GM19324 (cell line): ENCODE results near the gene GPATCH11.
A peak's percentile ranks its signal among the peaks of the same experiment; 100 is the strongest.

Source experiments
- ATAC-seq: cut with Tn5 transposase; IDR thresholded peaks from one replicate; pipeline ENCODE4 v1.9.1; 2021; ENCODE audit warnings: mild to moderate bottlenecking, moderate library complexity; ENCODE audit not compliant: unreplicated experiment, low FRiP score

GPATCH11 gene

DNA sequence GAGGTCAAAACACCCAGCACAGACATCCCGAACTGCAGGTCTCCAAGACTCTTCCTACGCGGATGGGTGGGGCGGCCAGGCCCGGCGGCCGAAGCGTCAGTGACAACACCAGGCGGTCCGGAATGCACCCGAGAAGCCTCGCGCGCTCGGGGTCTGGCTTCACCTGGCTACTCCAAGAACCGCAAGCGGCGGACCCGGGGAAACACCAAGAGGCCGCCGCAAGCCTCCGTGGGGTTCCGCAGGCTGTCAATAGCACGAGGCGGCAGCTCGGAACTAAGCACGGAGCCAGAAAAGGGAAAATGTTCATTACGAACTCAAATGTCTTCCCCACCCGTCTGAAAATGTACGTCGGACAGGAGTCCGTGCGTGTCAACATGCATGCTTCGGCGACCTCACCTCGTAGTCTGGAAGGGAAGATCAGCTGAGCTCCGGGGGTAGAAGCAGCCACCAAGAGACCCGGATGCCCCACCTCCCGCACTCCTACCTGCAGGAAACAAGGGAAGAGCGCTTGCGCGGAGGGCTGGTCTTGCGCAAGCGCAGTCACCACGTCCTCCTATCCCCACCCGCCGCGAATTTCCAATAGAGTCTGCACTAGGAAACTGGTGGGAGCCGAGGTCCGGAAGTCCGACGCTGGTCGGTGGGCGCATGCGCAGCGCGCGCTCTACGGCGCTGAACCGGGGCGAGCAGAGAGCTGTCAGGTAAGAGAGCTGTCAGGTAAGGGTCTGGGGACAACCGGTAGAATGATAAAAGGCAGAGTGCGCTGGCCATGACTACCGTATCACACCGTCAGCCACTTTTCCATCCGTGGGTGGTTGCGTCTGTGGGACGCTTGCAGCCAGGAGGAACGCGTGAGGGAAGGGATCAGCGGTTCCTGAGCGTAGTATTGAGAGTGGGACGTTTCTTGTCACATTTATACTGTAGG is at the start of gene GPATCH11, which contains the start of gene HEATR5B:
Gene GPATCH11, plus strand, starts transcription at position 646 of the 922 bp plus-strand sequence. CDS start 3,864 bp downstream, outside the sequence.
Gene HEATR5B, minus strand, starts transcription at position 500 of the 922 bp plus-strand sequence. CDS start 958 bp downstream, outside the sequence.
- ATAC-seq = peak; percentile 91

DNA sequence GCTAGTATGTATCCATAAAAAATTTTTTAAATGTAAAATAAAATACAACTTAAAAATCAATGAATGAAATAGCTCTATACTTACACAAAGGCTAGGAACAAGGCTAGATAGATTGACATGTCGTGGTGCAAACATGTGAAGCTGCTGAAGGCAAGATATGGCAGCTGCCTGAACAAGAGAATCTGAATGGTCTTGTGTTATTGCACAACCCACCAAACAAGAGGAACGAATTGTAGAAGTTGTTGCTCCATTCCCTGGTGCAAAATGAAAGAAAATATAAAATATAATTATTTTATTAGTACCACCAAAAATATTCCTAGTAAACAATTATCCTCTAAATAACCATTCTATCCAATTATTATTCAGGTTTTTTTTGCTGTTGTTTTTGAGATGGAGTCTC is 46.5 kb upstream of the GPATCH11 start:
- ATAC-seq = no peak

DNA sequence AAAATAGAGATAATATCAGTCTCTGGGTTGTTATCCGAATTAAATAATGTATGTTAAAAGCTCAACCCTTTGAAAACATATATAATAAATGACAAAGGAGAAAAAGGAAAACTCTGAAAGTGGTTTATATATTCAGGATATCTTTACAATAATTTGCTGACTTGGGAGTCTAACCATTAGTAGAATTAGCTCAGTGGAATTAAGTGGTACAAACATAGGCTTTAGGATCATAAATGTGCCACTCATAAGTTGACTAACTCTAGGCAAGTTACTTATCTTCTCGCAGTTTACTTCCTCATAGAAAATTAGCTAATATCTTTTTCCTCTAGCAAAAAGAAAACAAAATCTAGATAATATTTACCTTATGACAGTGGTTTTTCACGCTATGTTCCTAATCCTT is 44.7 kb upstream of the GPATCH11 start:
- ATAC-seq = no peak

DNA sequence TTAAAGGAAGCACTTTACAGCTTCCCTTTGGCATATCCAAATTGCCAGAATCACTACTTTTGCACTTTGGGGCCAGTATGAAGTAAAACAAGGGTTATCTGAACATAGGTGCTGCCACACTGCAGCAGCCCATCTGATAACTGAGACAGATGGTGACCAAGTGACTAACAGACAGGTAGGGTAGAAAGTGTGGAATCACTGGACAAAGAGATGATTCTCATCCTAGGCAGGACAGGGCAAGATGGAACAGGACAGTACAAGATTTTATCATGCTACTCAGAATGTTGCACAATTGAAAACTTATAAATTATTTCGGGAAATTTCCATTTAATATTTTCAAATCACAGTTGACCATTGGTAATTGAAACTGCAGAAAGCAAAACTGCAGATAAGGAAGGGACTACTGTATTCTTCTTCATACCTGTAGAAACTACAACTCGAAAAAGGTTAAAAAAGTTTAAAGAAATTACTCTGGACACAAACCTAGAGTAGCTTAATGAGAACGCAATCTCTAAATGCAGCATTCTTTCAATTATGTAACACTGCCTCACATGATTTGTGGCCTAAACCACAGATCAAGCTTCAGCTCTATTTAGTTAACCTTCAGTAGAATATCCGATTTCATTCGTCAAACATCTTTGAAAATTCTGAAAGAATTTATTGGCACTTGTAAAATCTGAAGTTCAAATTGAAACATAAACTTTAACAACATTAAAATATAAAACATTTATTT is 31.6 kb upstream of the GPATCH11 start:
- ATAC-seq = no peak

DNA sequence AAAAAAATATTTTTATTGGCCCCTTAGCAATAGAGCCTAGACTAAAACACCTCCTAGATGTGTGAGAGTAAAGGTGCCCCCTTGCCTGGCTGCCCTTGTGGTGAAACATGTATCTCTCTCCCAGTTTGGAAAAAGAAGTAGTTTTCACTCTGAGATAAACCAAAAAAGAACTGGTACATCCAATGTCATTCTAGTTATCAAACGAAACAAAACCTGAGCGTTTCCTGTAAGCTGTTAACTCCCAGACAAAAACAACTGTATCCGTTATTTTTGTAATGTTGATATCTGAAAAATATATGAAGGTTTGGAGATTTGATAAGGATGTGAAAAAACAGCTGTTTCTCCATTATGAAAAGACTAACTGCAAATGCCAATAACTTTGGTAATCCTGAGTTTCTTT is 24.5 kb upstream of the GPATCH11 start:
- ATAC-seq = no peak

DNA sequence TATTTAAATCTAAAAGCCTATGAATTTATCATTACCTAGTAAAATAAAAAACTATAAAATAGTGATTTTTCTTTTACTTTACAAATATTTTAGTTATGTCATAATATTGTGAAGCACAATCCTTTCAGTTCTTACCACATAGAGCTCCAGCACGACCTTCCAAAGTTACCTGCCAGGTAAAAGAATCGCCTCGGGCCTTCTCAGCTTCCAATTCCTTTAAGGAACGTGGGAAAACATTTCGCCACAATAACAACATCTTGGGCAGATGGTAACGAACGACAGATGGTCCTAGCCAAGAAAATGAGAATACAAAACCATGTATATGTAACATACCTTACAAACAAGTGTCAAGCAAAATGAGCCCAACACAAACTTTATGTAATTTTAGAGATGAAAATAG is 23.9 kb upstream of the GPATCH11 start:
- ATAC-seq = no peak

DNA sequence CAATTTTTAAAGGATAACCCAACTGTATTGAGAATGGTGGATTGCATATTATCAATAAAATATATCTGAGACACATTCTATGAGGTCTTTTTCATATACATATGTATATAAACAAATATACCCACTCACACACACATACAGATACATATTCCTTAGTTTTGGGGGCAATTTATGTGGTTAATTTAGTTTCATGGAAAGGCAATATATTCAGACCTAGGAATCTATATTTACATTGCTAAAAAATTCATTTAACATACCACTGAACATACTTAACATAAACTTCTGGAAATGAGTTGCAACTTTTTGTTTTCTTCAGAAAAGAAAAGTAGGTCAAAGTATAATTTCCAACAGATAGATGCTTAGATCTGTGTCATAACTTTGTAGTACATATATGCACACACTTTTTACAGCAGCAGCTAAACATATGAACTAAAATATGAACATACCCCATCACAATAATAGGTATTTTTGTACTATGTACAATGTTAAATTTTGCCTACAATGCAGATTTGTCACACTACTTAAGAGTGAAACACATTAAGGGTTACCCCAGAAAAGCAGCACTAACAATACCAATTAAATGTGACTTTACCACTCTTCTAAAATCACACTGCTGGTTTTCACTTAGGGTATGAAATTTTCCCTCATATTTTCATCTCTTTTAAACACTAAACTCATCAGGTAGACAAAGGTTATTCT is 23.2 kb upstream of the GPATCH11 start:
- no peak for ATAC-seq

DNA sequence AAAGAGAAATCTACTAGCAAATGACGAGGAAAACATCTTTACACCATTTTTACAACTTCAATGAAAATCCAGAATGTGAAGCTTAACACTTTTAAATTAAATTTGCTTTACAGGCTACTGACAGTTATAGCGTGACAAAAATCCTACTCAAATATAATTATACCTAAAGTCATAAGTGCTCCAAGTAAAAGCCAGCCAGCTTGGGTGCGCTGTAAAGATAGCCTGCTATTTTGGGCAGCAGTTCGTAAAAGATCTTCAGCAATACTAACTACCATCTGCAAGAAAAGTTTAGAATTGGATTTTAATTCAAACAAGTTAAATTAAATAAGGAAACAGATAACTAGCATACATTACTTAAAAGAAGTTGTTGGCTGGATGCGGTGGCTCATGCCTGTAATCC is 22.5 kb upstream of the GPATCH11 start:
- no peak for ATAC-seq

DNA sequence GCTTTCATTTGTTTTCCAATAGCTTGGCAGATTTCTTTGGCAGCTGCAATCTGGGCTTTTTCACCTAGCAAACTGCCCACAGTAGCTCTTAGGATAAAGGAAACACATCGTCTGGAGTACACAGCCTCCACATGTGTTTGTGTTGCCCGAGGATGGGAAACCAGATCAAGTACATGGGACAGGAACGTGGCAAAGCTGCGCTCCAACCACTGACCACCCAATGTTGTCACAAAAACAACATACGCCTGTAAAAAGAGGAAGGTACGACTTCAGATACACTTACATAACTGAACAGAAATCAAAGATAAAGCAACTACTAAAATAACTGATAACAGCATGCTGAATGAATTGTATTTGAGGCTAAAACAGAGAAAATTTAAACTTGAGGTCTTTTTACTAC is 15.6 kb upstream of the GPATCH11 start:
- no peak for ATAC-seq

DNA sequence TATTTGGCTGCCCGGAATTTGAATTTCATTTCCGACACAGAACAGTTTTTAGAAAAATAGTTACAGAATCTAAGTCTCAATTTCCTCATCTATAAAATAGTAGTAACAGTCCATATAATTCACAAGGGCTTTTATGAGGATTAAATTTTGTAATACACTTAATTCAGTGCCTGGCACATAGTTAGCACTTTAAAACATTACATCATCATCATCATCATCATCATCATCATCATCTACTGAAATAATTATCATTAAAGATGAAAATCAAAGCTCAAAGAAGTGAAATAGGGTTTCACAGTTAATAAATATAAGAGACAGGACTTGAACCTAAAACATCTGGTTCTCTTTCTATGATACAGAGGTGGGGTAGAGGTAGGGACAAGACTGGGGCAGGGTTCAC is 13.4 kb upstream of the GPATCH11 start:
- no peak for ATAC-seq

DNA sequence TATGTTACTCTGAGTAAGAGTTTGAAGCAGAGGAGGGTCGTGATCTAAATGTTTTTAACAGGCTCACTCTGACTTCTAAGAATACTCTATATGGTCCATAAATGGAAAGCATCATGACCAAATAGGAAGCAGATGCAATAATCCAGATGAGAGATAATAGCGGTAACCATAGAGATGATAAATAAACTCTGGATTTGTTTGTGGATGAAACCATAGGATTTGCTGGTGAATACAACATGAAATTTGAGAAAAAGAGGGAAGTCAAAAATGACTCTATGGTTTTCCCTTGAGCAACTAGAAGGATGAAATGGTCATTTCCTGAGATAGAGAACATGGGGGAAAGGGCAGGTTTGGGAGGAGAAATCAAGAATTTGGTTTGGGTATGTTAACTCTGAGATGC is 4.1 kb upstream of the GPATCH11 start:
- ATAC-seq = no peak

DNA sequence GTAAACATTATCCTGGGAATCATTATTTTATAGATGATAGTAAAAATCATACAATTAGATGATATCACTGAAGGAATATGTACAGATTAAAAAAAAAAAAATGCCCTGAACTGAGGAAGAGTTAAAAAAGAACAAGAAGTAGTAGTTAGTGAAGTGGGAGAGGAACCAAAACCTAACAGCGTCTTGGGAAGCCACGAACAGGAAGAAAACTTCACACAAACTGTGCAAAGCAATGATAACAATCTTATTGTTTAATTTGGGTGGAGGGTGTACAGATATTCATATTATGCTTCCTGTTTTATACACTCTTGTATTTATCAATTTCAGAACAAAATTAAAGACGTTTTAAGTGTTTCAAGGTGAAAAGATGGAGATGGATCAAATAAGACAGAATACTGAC is 3.6 kb upstream of the GPATCH11 start:
- no peak for ATAC-seq

DNA sequence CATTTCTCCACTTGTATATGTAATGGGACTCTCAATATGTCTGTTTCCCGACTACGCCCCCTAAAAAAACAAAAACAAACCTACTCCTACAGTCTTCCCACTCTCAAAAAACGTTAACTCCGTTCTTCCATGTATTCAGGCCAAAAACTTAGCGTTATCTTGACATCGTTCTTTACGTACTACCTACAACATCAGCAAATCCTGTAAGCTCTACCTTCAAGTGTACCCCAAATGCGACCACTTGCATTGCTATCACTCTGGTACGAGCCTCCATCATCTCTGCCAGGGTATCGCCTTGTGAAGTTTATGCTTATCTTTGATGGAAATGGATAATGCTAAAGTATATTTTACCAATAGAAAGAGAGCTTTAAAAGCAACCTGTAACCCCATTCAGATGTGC is 479 bp downstream of the GPATCH11 start:
- ATAC-seq = no peak

DNA sequence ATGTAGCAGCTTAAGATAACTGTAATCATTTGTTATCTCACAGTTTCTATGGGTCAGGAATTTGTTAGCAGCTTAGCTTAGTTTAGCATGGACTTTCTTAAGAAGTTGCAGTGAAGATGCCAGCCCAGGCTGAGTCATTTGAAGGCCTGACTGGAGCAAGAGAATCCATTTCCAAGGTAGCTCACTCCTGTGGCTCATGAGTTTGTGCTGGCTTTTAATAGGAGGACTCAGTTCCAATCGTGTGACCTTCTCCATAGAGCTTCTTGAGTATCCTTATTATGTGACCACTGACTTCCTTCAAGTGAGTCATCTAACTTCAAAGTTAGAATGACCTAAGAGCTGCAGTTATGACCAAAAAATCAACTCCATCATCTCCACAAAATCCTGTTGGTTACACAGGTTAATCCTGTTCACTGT is 1.4 kb downstream of the GPATCH11 start:
- ATAC-seq = no peak

DNA sequence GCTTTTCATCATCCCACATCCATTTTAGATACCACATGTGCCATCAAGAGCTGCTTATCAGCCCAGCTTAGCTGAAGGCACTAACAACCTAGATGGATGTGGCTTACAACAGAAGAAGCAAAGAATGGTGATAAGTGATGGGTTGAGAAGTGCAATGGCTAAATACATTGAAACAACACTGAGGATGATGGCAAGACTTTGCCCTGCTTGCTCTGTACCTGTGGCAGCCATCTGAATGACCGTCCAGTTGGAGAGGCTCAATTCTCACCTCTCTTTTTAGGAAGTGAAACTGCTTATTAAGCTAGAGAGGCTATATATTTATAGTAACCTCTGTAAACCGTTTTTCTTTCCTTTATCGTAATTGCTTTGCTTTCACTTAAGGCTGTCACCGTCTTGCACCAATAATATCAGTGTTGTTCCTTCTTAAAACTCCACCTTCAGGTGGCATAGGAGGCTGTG is 5.7 kb downstream of the GPATCH11 start:
- ATAC-seq = peak; percentile 82

DNA sequence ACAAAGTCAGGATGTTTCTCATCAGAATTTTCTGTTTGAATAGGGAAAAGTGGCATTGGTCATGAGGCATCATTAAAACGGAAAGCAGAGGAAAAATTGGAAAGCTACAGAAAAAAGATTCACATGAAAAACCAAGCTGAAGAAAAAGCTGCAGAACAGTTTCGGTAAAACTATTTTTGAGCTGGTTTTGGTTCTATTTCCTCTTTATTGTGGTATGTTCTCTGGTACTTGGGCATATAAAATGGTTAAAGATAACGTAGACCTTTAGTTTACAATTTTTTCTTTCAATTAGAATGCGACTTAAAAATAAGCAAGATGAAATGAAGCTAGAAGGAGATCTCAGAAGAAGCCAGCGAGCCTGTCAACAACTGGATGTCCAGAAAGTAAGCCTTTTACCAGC is 7.6 kb downstream of the GPATCH11 start:
- no peak for ATAC-seq

DNA sequence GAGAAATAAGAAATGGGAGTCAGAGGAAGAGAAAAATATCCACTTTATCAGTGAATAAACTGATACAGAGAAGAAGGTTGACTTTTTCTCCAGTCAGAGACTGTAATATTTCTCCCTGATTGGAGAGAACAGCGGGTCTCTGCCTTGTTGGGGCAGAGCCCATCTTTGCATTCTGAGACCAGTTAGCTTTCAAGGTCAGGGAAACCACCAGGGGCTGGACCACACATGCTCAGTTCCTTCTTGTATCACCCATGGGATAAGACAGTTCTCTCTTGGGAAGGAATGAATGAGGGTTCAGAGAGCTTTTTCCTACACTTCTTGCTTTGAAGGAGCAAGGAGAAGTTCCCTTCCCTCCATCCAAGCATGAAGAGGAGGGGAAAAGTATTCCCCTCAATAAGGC is 12.2 kb downstream of the GPATCH11 start:
- no peak for ATAC-seq

DNA sequence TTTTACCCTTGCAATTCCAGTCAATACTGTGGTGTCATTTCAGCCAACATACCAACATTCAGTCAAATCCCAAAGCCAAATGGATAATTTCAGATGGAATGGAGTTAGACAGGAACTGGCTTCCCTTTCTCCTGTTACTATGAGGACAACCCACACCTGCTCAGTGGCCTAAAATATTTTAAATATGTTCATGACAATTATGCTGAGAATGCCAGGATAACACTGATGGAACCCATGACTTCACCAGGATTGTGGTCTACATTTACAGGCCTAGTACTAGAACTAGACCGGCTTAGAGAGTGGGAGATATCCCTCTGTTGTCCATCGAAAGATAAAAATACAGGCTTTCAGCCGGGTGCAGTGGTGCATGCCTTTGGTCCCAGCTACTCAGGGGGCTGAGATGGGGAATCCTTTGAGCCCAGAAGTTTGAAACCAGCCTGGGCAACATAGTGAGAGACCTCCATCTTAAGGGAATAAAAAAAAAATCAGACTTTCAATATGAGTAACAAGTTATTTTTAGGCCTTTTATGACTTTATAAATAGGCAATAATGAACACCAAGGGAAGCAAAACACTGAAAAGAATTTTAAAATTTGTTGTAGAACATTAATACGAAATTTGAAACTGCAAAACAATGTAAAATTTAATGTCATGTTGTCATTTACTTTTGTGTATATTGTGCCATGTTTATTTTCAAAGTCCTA is 14.2 kb downstream of the GPATCH11 start:
- no peak for ATAC-seq

DNA sequence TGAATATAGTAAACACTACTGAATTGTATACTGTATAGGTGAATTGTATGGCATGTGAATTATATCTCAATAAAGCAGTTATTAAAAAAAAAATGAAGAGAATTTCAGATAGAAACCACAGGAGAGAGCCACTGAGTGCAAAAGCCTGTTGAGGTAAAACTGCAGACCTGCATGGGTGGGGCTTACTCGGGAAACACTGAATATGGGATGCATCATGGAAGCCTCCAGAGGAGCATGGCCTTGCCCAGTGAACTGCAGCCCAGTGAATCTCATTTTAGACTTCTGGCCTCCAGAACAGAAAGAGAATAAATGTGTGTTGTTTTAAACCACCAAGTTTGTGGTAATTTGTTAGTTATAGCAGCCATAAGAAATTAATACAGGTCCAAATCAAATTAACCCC is 15.7 kb downstream of the GPATCH11 start:
- ATAC-seq = no peak

DNA sequence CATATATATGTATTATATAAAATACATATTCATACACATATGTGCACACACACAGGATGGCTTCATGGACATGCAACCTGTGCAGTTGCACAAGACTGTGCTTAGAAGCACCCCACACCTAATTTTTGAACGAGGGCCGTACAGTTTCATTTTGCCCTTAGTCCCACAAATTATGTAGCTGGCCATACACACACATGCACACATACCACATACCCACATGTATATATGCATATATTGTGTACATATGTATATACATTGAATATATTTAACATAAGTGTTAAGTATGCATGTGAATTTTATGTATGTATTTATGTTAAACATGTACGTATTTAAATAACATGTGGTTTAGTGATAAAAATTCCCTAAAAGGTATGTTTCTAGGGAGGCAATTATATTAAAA is 18.3 kb downstream of the GPATCH11 start:
- no peak for ATAC-seq
